H1 (cell line): ENCODE results near the gene PTPRD. TPM values are rescaled to one million over a fixed set of nuclear protein-coding genes. Genes with fewer than 3 reads are reported as not detected.

Source experiments
- ASH2L ChIP-seq: fragments of 200-600, 300-600 bp; sonication (generic); IDR thresholded peaks from one replicate; pipeline ENCODE4 v1.7.1; 2017; ENCODE audit warnings: low read length
- ATF3 ChIP-seq: IDR thresholded peaks from 2 replicates; pipeline ENCODE4 v1.6.1; 2011; ENCODE audit warnings: low read depth, mild to moderate bottlenecking, low read length; ENCODE audit not compliant: insufficient read depth
- CHD7 ChIP-seq: fragments of 300-600 bp; sonication (generic); IDR thresholded peaks from 2 replicates; pipeline ENCODE4 v1.7.1; 2012; ENCODE audit warnings: low read length, moderate library complexity, mild to moderate bottlenecking, inconsistent platforms; ENCODE audit not compliant: insufficient replicate concordance
- E2F6 ChIP-seq: IDR thresholded peaks from 2 replicates; pipeline ENCODE4 v1.6.1; 2012; ENCODE audit warnings: inconsistent platforms
- EZH2 ChIP-seq: fragments of 200-600 bp; sonication (generic); IDR thresholded peaks from 2 replicates; pipeline ENCODE4 v1.7.1; 2012; ENCODE audit warnings: low read depth, mild to moderate bottlenecking, moderate library complexity, low read length, inconsistent platforms; ENCODE audit not compliant: severe bottlenecking
- FOSL1 ChIP-seq: IDR thresholded peaks from 2 replicates; pipeline ENCODE4 v1.6.1; 2011; ENCODE audit warnings: mild to moderate bottlenecking, low read depth, low read length, moderate library complexity; ENCODE audit not compliant: insufficient read depth
- POLR2A ChIP-seq, 2 experiments: IDR thresholded peaks; 1 replicate in 1 of 2; 2 replicates in 1 of 2; pipeline ENCODE4 v1.6.1; 2011; ENCODE audit warnings: low read depth in 2 of 2, low read length in 2 of 2, mild to moderate bottlenecking in 2 of 2; ENCODE audit errors: control extremely low read depth in 1 of 2
- POU5F1 ChIP-seq: IDR thresholded peaks from 2 replicates; pipeline ENCODE4 v1.6.1; 2011; ENCODE audit warnings: low read depth, mild to moderate bottlenecking, low read length, moderate library complexity
- SP1 ChIP-seq: IDR thresholded peaks from 2 replicates; pipeline ENCODE4 v1.6.1; 2011; ENCODE audit warnings: low read depth, low read length
- TCF12 ChIP-seq: IDR thresholded peaks from 2 replicates; pipeline ENCODE4 v1.6.1; 2011; ENCODE audit warnings: low read depth, mild to moderate bottlenecking, low read length
- ZNF274 ChIP-seq: IDR thresholded peaks from 2 replicates; pipeline ENCODE4 v1.7.0; 2012; ENCODE audit warnings: low read length, borderline replicate concordance; ENCODE audit errors: extremely low read depth
- polyA plus RNA-seq, 7 experiments: library from polyadenylated mRNA; depleted of rRNA in 3 of 7; stranded (reverse) in 5 of 7; unstranded in 2 of 7; fragments of >200 nt in 5 of 7; fragments of 200-250 nt in 2 of 7; gene quantifications; 1 replicate in 5 of 7; 2 replicates in 1 of 7; 4 replicates in 1 of 7; pipeline versions ENCODE4 v1.2.1 to v1.2.3, GENCODE V29; 2011 to 2013; ENCODE audit warnings: missing spikeins in 2 of 7, mixed read lengths in 2 of 7
- total RNA-seq: library from RNA; stranded (reverse); fragmentation: NEBNext Ultra II Directional; extraction: Animal tissue kit (Norgen Biotek cat#: 25700); gene quantifications from 2 replicates; pipeline ENCODE4 v1.2.1, GENCODE V29; 2021

PTPRD gene
- total and polyA plus RNA-seq, 2 of the 8 experiments (the other 6 are each of a cell fraction or from before 2014, with no cell fraction given): 17.2 to 77.0 TPM

GRCh38 chr9:8622871-8623270 lies 1989.9 kb downstream of the PTPRD start (continued):
- TF ChIP-seq CHD7: no peak
- TF ChIP-seq TCF12: no peak
- no peak for TF ChIP-seq E2F6
- TF ChIP-seq EZH2: no peak
- no peak for TF ChIP-seq SP1
- TF ChIP-seq ZNF274: no peak
- no peak for TF ChIP-seq ASH2L
- TF ChIP-seq POU5F1: no peak
- TF ChIP-seq ATF3: no peak
- no peak for TF ChIP-seq POLR2A (IDR thresholded peaks at IDR 0.05; ENCODE audit: control extremely low read depth in 1 of 2, low read depth in 2 of 2, low read length in 2 of 2)
- TF ChIP-seq FOSL1: no peak
